Nephron (organoid): ENCODE data around the gene SMIM5.

Experiments used
- H3K27ac Mint-ChIP-seq, 3 experiments: 2 replicates each; pipeline ENCODE4 v1.8.0; 2020; ENCODE audit warnings: mixed read lengths in 3 of 3, mild to moderate bottlenecking in 2 of 3, moderate library complexity in 1 of 3
- H3K27me3 Mint-ChIP-seq: 2 replicates; pipeline ENCODE4 v1.8.0; 2021; ENCODE audit warnings: low read depth, mild to moderate bottlenecking, moderate library complexity, mixed read lengths
- H3K36me3 Mint-ChIP-seq: 2 replicates; pipeline ENCODE4 v1.8.0; 2020; ENCODE audit warnings: low read depth, mixed read lengths
- H3K4me1 Mint-ChIP-seq: 2 replicates; pipeline ENCODE4 v1.8.0; 2020; ENCODE audit warnings: mixed read lengths
- H3K4me3 Mint-ChIP-seq, 3 experiments: 2 replicates each; pipeline ENCODE4 v1.8.0; 2020; ENCODE audit warnings: mild to moderate bottlenecking in 3 of 3, mixed read lengths in 3 of 3, moderate library complexity in 2 of 3
- H3K9me3 Mint-ChIP-seq: 2 replicates; pipeline ENCODE4 v1.8.0; 2020; ENCODE audit warnings: mixed read lengths
- CTCF ChIP-seq, 3 experiments: fragments of 200-600 bp; sonication (generic); IDR thresholded peaks; one replicate each; pipeline ENCODE4 v1.5.0; 2021; ENCODE audit warnings: antibody characterized with exemption in 3 of 3; ENCODE audit not compliant: unreplicated experiment in 3 of 3

SMIM5 gene

GRCh38 chr17:75630071-75630917, 2.9 kb upstream of the SMIM5 start:
- Mint-ChIP-seq H3K27ac (no peak overlapping the region), H3K4me1 (peaks cover 15% of the 10 kb centered on the region), H3K27me3 (no peaks in the 10 kb centered on the region), H3K9me3 (no peaks in the 10 kb centered on the region), H3K4me3 (no peak overlapping the region), H3K36me3 (no peaks in the 10 kb centered on the region)
- TF ChIP-seq CTCF (IDR thresholded peaks at IDR 0.05; ENCODE audit: unreplicated experiment in 3 of 3): no peak

- Mint-ChIP-seq H3K9me3 (no peaks in the 10 kb centered on the region), H3K4me1 (peaks cover 15% of the 10 kb centered on the region)
- TF ChIP-seq CTCF (IDR thresholded peaks at IDR 0.05; ENCODE audit: unreplicated experiment in 3 of 3): no peak
Measured at GRCh38 chr17:75631353-75631752, 1.9 kb upstream of the SMIM5 start.

GRCh38 chr17:75632428-75632827, 806 bp upstream of the SMIM5 start:
- no peak overlapping the region for H3K4me3 Mint-ChIP-seq
- H3K4me1 Mint-ChIP-seq: peaks cover 20% of the 10 kb centered on the region
- H3K27me3 Mint-ChIP-seq: no peaks in the 10 kb centered on the region
- peak overlapping the region in 1 of 3 experiments; percentile 67 for H3K27ac Mint-ChIP-seq
- H3K9me3 Mint-ChIP-seq: no peaks in the 10 kb centered on the region
- TF ChIP-seq CTCF (IDR thresholded peaks at IDR 0.05; ENCODE audit: unreplicated experiment in 3 of 3): no peak
- no peaks in the 10 kb centered on the region for H3K36me3 Mint-ChIP-seq

More at GRCh38 chr17:75631353-75631752, 1.9 kb upstream of the SMIM5 start:
- H3K36me3 Mint-ChIP-seq: no peaks in the 10 kb centered on the region
- H3K4me3 Mint-ChIP-seq: no peak overlapping the region
- H3K27ac Mint-ChIP-seq: no peak overlapping the region
- H3K27me3 Mint-ChIP-seq: no peaks in the 10 kb centered on the region

- Mint-ChIP-seq H3K4me1 (peaks cover 20% of the 10 kb centered on the region), H3K9me3 (no peaks in the 10 kb centered on the region), H3K27ac (peak overlapping the region; percentile 67 to 90 (median 85)), H3K27me3 (no peaks in the 10 kb centered on the region), H3K36me3 (no peaks in the 10 kb centered on the region), H3K4me3 (peak overlapping the region; percentile 43 to 74 (median 63))
- peak; percentile 54 to 66 (median 62) for TF ChIP-seq CTCF (IDR thresholded peaks at IDR 0.05; ENCODE audit: unreplicated experiment in 3 of 3)
Measured at GRCh38 chr17:75633486-75634375, 497 bp downstream of the SMIM5 start.

- Mint-ChIP-seq H3K4me3 (peak overlapping the region in 1 of 3 experiments; percentile 74), H3K27me3 (no peaks in the 10 kb centered on the region), H3K9me3 (no peaks in the 10 kb centered on the region), H3K27ac (peak overlapping the region in 2 of 3 experiments; percentile 67 to 90), H3K36me3 (no peaks in the 10 kb centered on the region), H3K4me1 (peaks cover 20% of the 10 kb centered on the region)
- TF ChIP-seq CTCF (IDR thresholded peaks at IDR 0.05; ENCODE audit: unreplicated experiment in 3 of 3): no peak
Measured at GRCh38 chr17:75634376-75634740, 1.1 kb downstream of the SMIM5 start.
